SK-N-SH treated with all-trans-retinoic acid at 6 μM for 48 hours (cell line): ENCODE measurements around the gene MRPL34.

Source experiments
- ATAC-seq: fragments of 200-7000 bp; cut with Tn5 transposase; 3 replicates; pipeline ENCODE4 v1.9.1; 2020; ENCODE audit warnings: mild to moderate bottlenecking, moderate library complexity
- ARNTL ChIP-seq: fragments of 450-650 bp; formaldehyde crosslinking; IDR thresholded peaks from 2 replicates; pipeline ENCODE4 v1.5.0; 2020; ENCODE audit warnings: low read depth, mild to moderate bottlenecking, moderate library complexity, borderline replicate concordance
- BACH2 ChIP-seq: fragments of 250-450 bp; sonication (Bioruptor Pico); IDR thresholded peaks from 2 replicates; pipeline ENCODE4 v1.9.0; 2021; ENCODE audit warnings: mild to moderate bottlenecking, borderline replicate concordance
- CSDC2 ChIP-seq: fragments of 250-450 bp; sonication (Bioruptor Pico); IDR thresholded peaks from 2 replicates; pipeline ENCODE4 v1.5.0; 2020; ENCODE audit warnings: mild to moderate bottlenecking, moderate library complexity
- ESRRG ChIP-seq: fragments of 250-450 bp; sonication (Bioruptor Pico); IDR thresholded peaks from 2 replicates; pipeline ENCODE4 v1.6.1; 2021; ENCODE audit warnings: mild to moderate bottlenecking
- GLIS3 ChIP-seq: fragments of 250-450 bp; sonication (Bioruptor Pico); IDR thresholded peaks from 2 replicates; pipeline ENCODE4 v1.5.0; 2020; ENCODE audit warnings: mild to moderate bottlenecking, moderate library complexity
- ISL1 ChIP-seq: fragments of 250-450 bp; sonication (Bioruptor Pico); IDR thresholded peaks from 2 replicates; pipeline ENCODE4 v2.1.2; 2022; ENCODE audit warnings: mild to moderate bottlenecking, moderate library complexity
- OSR1 ChIP-seq: fragments of 250-450 bp; sonication (Bioruptor Pico); IDR thresholded peaks from 2 replicates; pipeline ENCODE4 v1.8.0; 2022; ENCODE audit warnings: moderate library complexity, mild to moderate bottlenecking, inconsistent platforms
- PPARA ChIP-seq: fragments of 250-450 bp; sonication (Bioruptor Pico); IDR thresholded peaks from 2 replicates; pipeline ENCODE4 v1.5.0; 2020; ENCODE audit warnings: mild to moderate bottlenecking, borderline replicate concordance
- RARB ChIP-seq: fragments of 250-450 bp; sonication (Bioruptor Pico); IDR thresholded peaks from 2 replicates; pipeline ENCODE4 v1.8.0; 2021; ENCODE audit warnings: mild to moderate bottlenecking, moderate library complexity
- SNAI2 ChIP-seq: fragments of 250-450 bp; sonication (Bioruptor Pico); IDR thresholded peaks from 2 replicates; pipeline ENCODE4 v1.5.0; 2020; ENCODE audit warnings: mild to moderate bottlenecking, moderate library complexity
- TCF4 ChIP-seq: fragments of 250-450 bp; sonication (Bioruptor Pico); IDR thresholded peaks from 2 replicates; pipeline ENCODE4 v1.8.0; 2021; ENCODE audit warnings: mild to moderate bottlenecking, moderate library complexity, borderline replicate concordance
- TOX ChIP-seq: fragments of 250-450 bp; sonication (Bioruptor Pico); IDR thresholded peaks from 2 replicates; pipeline ENCODE4 v1.8.0; 2021; ENCODE audit warnings: mild to moderate bottlenecking, moderate library complexity, borderline replicate concordance
- ZC3H10 ChIP-seq: fragments of 250-450 bp; sonication (Bioruptor Pico); IDR thresholded peaks from 2 replicates; pipeline ENCODE4 v1.5.1; 2021; ENCODE audit warnings: mild to moderate bottlenecking, moderate library complexity
- ZFP3 ChIP-seq: fragments of 250-450 bp; sonication (Bioruptor Pico); IDR thresholded peaks from 2 replicates; pipeline ENCODE4 v1.5.0; 2020; ENCODE audit warnings: mild to moderate bottlenecking, moderate library complexity
- ZFP30 ChIP-seq: fragments of 450-650 bp; formaldehyde crosslinking; IDR thresholded peaks from 2 replicates; pipeline ENCODE4 v1.5.0; 2022; ENCODE audit warnings: mild to moderate bottlenecking, moderate library complexity
- ZNF565 ChIP-seq: fragments of 450-650 bp; formaldehyde crosslinking; conservative IDR thresholded peaks from 2 replicates; pipeline ENCODE4 v1.5.0; 2020; ENCODE audit warnings: low read depth, mild to moderate bottlenecking, moderate library complexity
- ZNF70 ChIP-seq: fragments of 450-650 bp; formaldehyde crosslinking; IDR thresholded peaks from 2 replicates; pipeline ENCODE4 v1.5.0; 2020; ENCODE audit warnings: mild to moderate bottlenecking, moderate library complexity
- ZNF8 ChIP-seq: fragments of 450-650 bp; formaldehyde crosslinking; IDR thresholded peaks from 2 replicates; pipeline ENCODE4 v1.5.0; 2020; ENCODE audit warnings: mild to moderate bottlenecking, moderate library complexity
- TF ChIP-seq, protein P1 (sequence below): fragments of 250-450 bp; sonication (Bioruptor Pico); IDR thresholded peaks from 2 replicates; pipeline ENCODE4 v1.8.0; 2021; ENCODE audit warnings: low read depth, mild to moderate bottlenecking, moderate library complexity, borderline replicate concordance
- TF ChIP-seq, protein P2 (sequence below): fragments of 250-450 bp; sonication (Bioruptor Pico); IDR thresholded peaks from 2 replicates; pipeline ENCODE4 v1.5.0; 2020; ENCODE audit warnings: mild to moderate bottlenecking, moderate library complexity
- TF ChIP-seq, protein P3 (sequence below): fragments of 250-450 bp; sonication (Bioruptor Pico); IDR thresholded peaks from 2 replicates; pipeline ENCODE4 v1.5.1; 2020; ENCODE audit warnings: low read depth, mild to moderate bottlenecking, moderate library complexity
- TF ChIP-seq, protein P4 (sequence below): fragments of 250-450 bp; sonication (Bioruptor Pico); IDR thresholded peaks from 2 replicates; pipeline ENCODE4 v1.5.1; 2021; ENCODE audit warnings: mild to moderate bottlenecking, moderate library complexity

MRPL34 gene

DNA sequence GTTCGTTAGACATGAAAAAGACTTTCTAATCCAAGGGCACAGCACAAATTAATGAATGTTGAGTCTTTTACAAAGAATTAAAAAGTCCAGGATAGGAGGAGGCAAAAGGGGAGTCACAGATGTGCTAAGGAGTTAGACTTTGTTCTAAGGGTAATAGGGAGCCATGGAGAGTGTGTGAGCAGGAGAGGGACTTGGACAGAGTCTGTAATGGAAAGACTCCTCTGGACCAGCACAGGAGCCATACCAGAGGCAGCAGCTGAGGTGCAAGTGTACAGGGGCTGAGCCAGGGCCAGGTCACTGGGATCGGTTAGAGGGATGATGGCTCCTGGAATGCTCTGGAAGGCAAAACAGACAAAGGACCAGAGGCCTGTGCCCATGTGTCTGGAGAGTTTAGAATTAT, 42.2 kb downstream of the MRPL34 start:
- TF ChIP-seq, protein P1, sequence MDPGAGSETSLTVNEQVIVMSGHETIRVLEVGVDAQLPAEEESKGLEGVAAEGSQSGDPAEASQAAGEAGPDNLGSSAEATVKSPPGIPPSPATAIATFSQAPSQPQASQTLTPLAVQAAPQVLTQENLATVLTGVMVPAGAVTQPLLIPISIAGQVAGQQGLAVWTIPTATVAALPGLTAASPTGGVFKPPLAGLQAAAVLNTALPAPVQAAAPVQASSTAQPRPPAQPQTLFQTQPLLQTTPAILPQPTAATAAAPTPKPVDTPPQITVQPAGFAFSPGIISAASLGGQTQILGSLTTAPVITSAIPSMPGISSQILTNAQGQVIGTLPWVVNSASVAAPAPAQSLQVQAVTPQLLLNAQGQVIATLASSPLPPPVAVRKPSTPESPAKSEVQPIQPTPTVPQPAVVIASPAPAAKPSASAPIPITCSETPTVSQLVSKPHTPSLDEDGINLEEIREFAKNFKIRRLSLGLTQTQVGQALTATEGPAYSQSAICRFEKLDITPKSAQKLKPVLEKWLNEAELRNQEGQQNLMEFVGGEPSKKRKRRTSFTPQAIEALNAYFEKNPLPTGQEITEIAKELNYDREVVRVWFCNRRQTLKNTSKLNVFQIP (CRISPR knock-in tag), result no peak
- TF ChIP-seq SNAI2 (CRISPR knock-in tag), result no peak
- no peak for TF ChIP-seq ZFP30
- TF ChIP-seq BACH2, result no peak
- TF ChIP-seq TOX, result no peak
- TF ChIP-seq ARNTL (CRISPR knock-in tag), result no peak
- no peak for TF ChIP-seq RARB
- no peak for TF ChIP-seq ZNF8 (CRISPR knock-in tag)
- TF ChIP-seq TCF4, result no peak
- no peak for TF ChIP-seq OSR1 (CRISPR knock-in tag)
- TF ChIP-seq GLIS3, result no peak
- no peak for TF ChIP-seq ESRRG (CRISPR knock-in tag)
- TF ChIP-seq ZNF565 (CRISPR knock-in tag), result no peak
- ATAC-seq, result no peak

DNA sequence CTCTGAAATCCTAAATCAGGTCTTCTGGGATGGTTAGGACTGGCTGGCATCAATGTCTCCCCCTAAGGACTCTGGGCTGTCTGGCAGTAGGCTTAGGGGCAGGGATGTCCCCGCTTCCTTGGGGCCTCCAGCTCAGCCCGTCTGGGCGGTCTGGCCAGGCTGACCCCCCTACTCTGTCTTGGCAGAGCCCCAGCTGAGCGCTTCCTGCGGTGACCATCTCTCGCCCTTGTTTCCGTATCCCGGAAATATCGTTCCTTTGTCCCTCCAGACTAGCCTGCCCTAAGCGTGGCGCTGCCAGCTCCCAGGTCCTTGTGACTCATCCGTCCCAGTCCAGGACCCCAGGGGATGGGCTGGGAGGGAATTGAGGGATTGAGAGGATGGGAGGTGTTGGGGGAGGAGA, 43.0 kb downstream of the MRPL34 start:
- no peak for TF ChIP-seq SNAI2 (CRISPR knock-in tag)
- TF ChIP-seq PPARA (CRISPR knock-in tag), result no peak
- no peak for TF ChIP-seq ARNTL (CRISPR knock-in tag)
- TF ChIP-seq ZFP3 (CRISPR knock-in tag), result no peak
- TF ChIP-seq, protein P2, sequence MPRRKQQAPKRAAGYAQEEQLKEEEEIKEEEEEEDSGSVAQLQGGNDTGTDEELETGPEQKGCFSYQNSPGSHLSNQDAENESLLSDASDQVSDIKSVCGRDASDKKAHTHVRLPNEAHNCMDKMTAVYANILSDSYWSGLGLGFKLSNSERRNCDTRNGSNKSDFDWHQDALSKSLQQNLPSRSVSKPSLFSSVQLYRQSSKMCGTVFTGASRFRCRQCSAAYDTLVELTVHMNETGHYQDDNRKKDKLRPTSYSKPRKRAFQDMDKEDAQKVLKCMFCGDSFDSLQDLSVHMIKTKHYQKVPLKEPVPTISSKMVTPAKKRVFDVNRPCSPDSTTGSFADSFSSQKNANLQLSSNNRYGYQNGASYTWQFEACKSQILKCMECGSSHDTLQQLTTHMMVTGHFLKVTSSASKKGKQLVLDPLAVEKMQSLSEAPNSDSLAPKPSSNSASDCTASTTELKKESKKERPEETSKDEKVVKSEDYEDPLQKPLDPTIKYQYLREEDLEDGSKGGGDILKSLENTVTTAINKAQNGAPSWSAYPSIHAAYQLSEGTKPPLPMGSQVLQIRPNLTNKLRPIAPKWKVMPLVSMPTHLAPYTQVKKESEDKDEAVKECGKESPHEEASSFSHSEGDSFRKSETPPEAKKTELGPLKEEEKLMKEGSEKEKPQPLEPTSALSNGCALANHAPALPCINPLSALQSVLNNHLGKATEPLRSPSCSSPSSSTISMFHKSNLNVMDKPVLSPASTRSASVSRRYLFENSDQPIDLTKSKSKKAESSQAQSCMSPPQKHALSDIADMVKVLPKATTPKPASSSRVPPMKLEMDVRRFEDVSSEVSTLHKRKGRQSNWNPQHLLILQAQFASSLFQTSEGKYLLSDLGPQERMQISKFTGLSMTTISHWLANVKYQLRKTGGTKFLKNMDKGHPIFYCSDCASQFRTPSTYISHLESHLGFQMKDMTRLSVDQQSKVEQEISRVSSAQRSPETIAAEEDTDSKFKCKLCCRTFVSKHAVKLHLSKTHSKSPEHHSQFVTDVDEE (CRISPR knock-in tag), result no peak
- no peak for TF ChIP-seq ZC3H10 (CRISPR knock-in tag)
- TF ChIP-seq ZFP30, result no peak
- no peak for TF ChIP-seq RARB
- TF ChIP-seq, all 23 proteins: peak for 0
- peak; percentile 66 for ATAC-seq

DNA sequence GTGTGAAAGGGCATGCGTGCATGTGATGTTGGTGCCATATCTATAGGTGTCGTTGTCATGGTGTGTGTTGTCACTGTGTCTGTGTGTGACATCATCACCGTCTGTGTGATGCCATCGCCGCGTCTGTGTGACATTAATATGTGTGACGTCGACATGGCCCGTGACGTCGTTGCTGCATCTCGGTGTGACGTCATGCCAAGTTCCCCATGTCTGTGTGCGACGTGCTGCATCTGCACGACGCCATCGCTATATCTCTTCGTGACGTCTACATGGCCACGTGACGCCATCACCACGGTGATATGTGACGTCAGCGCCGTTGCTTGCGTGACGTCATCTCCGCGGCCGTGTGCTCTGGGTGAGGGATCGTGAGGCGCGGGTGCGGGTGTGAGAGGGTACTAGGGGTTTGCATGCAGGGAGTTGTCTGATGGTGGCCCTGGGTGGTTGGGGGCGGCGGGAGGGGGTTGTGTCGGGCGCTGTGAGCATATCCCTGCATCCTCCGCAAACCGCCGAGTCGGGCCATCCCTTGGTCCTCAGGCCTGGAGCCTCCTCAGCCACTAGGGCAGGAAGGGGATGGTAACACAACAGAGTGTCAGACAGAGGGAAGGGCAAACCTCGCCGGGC, 46.3 kb downstream of the MRPL34 start:
- no peak for ATAC-seq

DNA sequence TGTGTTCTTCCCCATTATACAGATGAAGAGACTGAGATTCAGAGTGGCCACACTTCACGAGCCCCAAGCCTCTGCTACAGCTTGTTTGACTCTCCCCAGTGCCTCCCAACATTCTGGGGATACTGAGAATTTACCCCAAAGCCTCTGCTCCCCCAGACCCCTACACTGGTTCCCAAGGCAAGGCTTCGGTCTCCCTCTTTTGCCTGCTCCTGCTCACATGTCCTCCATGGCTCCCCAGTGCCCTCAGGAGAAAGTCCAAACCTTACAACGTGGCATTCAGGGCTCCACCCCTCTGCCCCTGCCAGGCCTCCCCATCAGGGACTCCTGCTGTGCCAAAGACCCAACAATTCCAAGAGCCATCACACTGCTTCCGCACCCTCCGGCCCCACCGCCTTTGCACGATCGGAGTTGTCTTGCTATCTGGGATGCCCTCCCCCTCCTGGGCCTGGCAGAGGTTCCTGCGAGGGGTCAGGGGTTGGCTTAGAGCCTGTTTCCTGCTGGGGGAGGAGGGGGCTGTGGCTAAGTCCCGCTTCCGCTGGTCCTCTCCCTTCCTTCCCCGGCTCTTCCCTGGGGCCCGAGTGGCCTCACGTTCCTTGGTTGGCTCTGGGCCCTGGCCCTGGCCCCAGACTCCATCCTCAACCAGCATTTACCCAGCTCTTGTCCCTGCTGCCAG, 47.1 kb downstream of the MRPL34 start:
- TF ChIP-seq, protein P3, sequence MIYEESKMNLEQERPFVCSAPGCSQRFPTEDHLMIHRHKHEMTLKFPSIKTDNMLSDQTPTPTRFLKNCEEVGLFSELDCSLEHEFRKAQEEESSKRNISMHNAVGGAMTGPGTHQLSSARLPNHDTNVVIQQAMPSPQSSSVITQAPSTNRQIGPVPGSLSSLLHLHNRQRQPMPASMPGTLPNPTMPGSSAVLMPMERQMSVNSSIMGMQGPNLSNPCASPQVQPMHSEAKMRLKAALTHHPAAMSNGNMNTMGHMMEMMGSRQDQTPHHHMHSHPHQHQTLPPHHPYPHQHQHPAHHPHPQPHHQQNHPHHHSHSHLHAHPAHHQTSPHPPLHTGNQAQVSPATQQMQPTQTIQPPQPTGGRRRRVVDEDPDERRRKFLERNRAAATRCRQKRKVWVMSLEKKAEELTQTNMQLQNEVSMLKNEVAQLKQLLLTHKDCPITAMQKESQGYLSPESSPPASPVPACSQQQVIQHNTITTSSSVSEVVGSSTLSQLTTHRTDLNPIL (CRISPR knock-in tag), result no peak
- no peak for TF ChIP-seq ZFP30
- no peak for TF ChIP-seq ZNF70 (CRISPR knock-in tag)
- no peak for TF ChIP-seq OSR1 (CRISPR knock-in tag)
- TF ChIP-seq TOX, result no peak
- TF ChIP-seq ESRRG (CRISPR knock-in tag), result no peak
- TF ChIP-seq, protein P2 (CRISPR knock-in tag), result no peak
- no peak for TF ChIP-seq TCF4
- no peak for TF ChIP-seq CSDC2 (CRISPR knock-in tag)
- no peak for TF ChIP-seq PPARA (CRISPR knock-in tag)
- TF ChIP-seq, protein P4, sequence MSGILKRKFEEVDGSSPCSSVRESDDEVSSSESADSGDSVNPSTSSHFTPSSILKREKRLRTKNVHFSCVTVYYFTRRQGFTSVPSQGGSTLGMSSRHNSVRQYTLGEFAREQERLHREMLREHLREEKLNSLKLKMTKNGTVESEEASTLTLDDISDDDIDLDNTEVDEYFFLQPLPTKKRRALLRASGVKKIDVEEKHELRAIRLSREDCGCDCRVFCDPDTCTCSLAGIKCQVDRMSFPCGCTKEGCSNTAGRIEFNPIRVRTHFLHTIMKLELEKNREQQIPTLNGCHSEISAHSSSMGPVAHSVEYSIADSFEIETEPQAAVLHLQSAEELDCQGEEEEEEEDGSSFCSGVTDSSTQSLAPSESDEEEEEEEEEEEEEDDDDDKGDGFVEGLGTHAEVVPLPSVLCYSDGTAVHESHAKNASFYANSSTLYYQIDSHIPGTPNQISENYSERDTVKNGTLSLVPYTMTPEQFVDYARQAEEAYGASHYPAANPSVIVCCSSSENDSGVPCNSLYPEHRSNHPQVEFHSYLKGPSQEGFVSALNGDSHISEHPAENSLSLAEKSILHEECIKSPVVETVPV, result no peak
- TF ChIP-seq ARNTL (CRISPR knock-in tag), result no peak
- TF ChIP-seq ZNF565 (CRISPR knock-in tag), result no peak
- TF ChIP-seq ZFP3 (CRISPR knock-in tag), result no peak
- TF ChIP-seq ISL1 (CRISPR knock-in tag), result no peak
- TF ChIP-seq, protein P1 (CRISPR knock-in tag), result no peak
- TF ChIP-seq, all 23 proteins: peak for 0
- no peak for ATAC-seq

More for the DNA sequence above, 46.3 kb downstream of the MRPL34 start:
- TF ChIP-seq ESRRG (CRISPR knock-in tag) (no peak), ARNTL (CRISPR knock-in tag) (no peak), ZC3H10 (CRISPR knock-in tag) (no peak), SNAI2 (CRISPR knock-in tag) (no peak), CSDC2 (CRISPR knock-in tag) (no peak), OSR1 (CRISPR knock-in tag) (no peak)
